ENCODE results near the gene SPATA31E1. TPM values are rescaled to one million over a fixed set of nuclear protein-coding genes. Genes with fewer than 3 reads are reported as not detected.

Gene SPATA31E1
- total RNA-seq, 1 experiment from 2014 or later, result not detected

- no peaks in the 10 kb centered on the region for H3K27me3 ChIP-seq (replicated peaks; ENCODE audit: control insufficient read depth, insufficient read depth, low read length)
- H3K36me3 ChIP-seq (ENCODE audit: control insufficient read depth, insufficient read depth, low read length), result no peaks in the 10 kb centered on the region
- Mint-ChIP-seq H3K27ac (ENCODE audit: unreplicated experiment) (no peak overlapping the region), H3K9me3 (ENCODE audit: unreplicated experiment) (peaks cover 12% of the 10 kb centered on the region), H3K4me1 (ENCODE audit: low read depth, unreplicated experiment) (peaks cover 17% of the 10 kb centered on the region), H3K4me3 (ENCODE audit: unreplicated experiment) (no peak overlapping the region), H3K36me3 (ENCODE audit: insufficient read depth, unreplicated experiment) (no peaks in the 10 kb centered on the region), H3K27me3 (ENCODE audit: insufficient read depth, unreplicated experiment) (no peaks in the 10 kb centered on the region)
- intact Hi-C loops (cut with micrococcal nuclease; ENCODE audit: unreplicated experiment), result no loop called here
- no TSS peak for BruUV-seq (replicated peaks)
- CTCF ChIA-PET, result no interaction called here
- peaks cover 25% of the 10 kb centered on the region for H3K4me1 ChIP-seq
- no peak overlapping the region for H3K4me3 ChIP-seq (ENCODE audit: low read depth, low read length)
- H3K9me3 ChIP-seq, result no peaks in the 10 kb centered on the region
- POLR2A ChIA-PET, result no interaction called here
- no peak for DNase-seq
- TF ChIP-seq CTCF (IDR thresholded peaks at IDR 0.05; ENCODE audit: insufficient read depth in 1 of 2, low read depth in 1 of 2, low read length in 1 of 2, severe bottlenecking in 1 of 2, unreplicated experiment in 1 of 2), result no peak
Observed at GRCh38 chr9:87872079-87872624, 10.5 kb upstream of the SPATA31E1 start.

GRCh38 chr9:87873607-87874303 is 8.9 kb upstream of the SPATA31E1 start:
- no peaks in the 10 kb centered on the region for H3K27me3 ChIP-seq (replicated peaks; ENCODE audit: control insufficient read depth, insufficient read depth, low read length)
- H3K4me3 Mint-ChIP-seq (ENCODE audit: unreplicated experiment), result no peak overlapping the region
- H3K4me1 ChIP-seq, result peaks cover 25% of the 10 kb centered on the region
- H3K4me1 Mint-ChIP-seq (ENCODE audit: low read depth, unreplicated experiment), result peaks cover 17% of the 10 kb centered on the region
- H3K27ac Mint-ChIP-seq (ENCODE audit: unreplicated experiment), result peak overlapping the region; percentile 50
- peaks cover 12% of the 10 kb centered on the region for H3K9me3 Mint-ChIP-seq (ENCODE audit: unreplicated experiment)
- POLR2A ChIA-PET, result no interaction called here
- H3K9me3 ChIP-seq, result no peaks in the 10 kb centered on the region
- no TSS peak for BruUV-seq (replicated peaks)
- no peaks in the 10 kb centered on the region for H3K36me3 Mint-ChIP-seq (ENCODE audit: insufficient read depth, unreplicated experiment)
- CTCF ChIA-PET, result no interaction called here
- peak in 1 of 2 experiments; percentile 43 for DNase-seq
- no peak for TF ChIP-seq CTCF (IDR thresholded peaks at IDR 0.05; ENCODE audit: insufficient read depth in 1 of 2, low read depth in 1 of 2, low read length in 1 of 2, severe bottlenecking in 1 of 2, unreplicated experiment in 1 of 2)
- no peaks in the 10 kb centered on the region for H3K27me3 Mint-ChIP-seq (ENCODE audit: insufficient read depth, unreplicated experiment)
- intact Hi-C loops (cut with micrococcal nuclease; ENCODE audit: unreplicated experiment), result loop anchor here (1.0 kb wide), 1 partner anchor 8 kb away; no protein-coding TSS in a partner anchor
- H3K4me3 ChIP-seq (ENCODE audit: low read depth, low read length), result no peak overlapping the region
- H3K36me3 ChIP-seq (ENCODE audit: control insufficient read depth, insufficient read depth, low read length), result no peaks in the 10 kb centered on the region

- POLR2A ChIA-PET, result no interaction called here
- Mint-ChIP-seq H3K9me3 (ENCODE audit: unreplicated experiment) (peaks cover 11% of the 10 kb centered on the region), H3K4me3 (ENCODE audit: unreplicated experiment) (no peak overlapping the region), H3K27ac (ENCODE audit: unreplicated experiment) (peak overlapping the region; percentile 50), H3K4me1 (ENCODE audit: low read depth, unreplicated experiment) (peaks cover 17% of the 10 kb centered on the region), H3K27me3 (ENCODE audit: insufficient read depth, unreplicated experiment) (no peaks in the 10 kb centered on the region), H3K36me3 (ENCODE audit: insufficient read depth, unreplicated experiment) (no peaks in the 10 kb centered on the region)
- Histone ChIP-seq H3K4me1 (peaks cover 25% of the 10 kb centered on the region), H3K36me3 (ENCODE audit: control insufficient read depth, insufficient read depth, low read length) (no peaks in the 10 kb centered on the region), H3K27me3 (replicated peaks; ENCODE audit: control insufficient read depth, insufficient read depth, low read length) (no peaks in the 10 kb centered on the region), H3K4me3 (ENCODE audit: low read depth, low read length) (no peak overlapping the region), H3K9me3 (no peaks in the 10 kb centered on the region)
- TF ChIP-seq CTCF (IDR thresholded peaks at IDR 0.05; ENCODE audit: insufficient read depth in 1 of 2, low read depth in 1 of 2, low read length in 1 of 2, severe bottlenecking in 1 of 2, unreplicated experiment in 1 of 2), result no peak
- intact Hi-C loops (cut with micrococcal nuclease; ENCODE audit: unreplicated experiment), result loop anchor here (1.0 kb wide), 1 partner anchor 9 kb away; no protein-coding TSS in a partner anchor
- CTCF ChIA-PET, result no interaction called here
- DNase-seq, result peak; percentile 21 to 76
- BruUV-seq (replicated peaks), result no TSS peak
Observed at GRCh38 chr9:87874304-87874623, 8.4 kb upstream of the SPATA31E1 start.

Data from Caco-2 (cell line).